Measurements from ENCODE around the gene CYRIA. TPM values are rescaled to one million over a fixed set of nuclear protein-coding genes. Genes with fewer than 3 reads are reported as not detected.

The CYRIA gene
- total and polyA plus RNA-seq, 8 donors = 11.6 to 21.3 (median 15.3) TPM

- H3K4me1 ChIP-seq = peaks cover 34 to 88% of the 10 kb centered on the region in 2 donors
- intact Hi-C loops (cut with DNase I) = no loop called here
- H3K36me3 ChIP-seq = no peaks in the 10 kb centered on the region
- DNase-seq (peak in 1 of 4 donors; percentile 56), ATAC-seq (no peak)
- TF ChIP-seq CTCF (IDR thresholded peaks at IDR 0.05) = no peak
- no peaks in the 10 kb centered on the region for H3K9me3 ChIP-seq
- no peak overlapping the region for H3K4me3 ChIP-seq
- H3K27ac ChIP-seq = no peak overlapping the region
- H3K27me3 ChIP-seq = peaks cover 0 to 4% of the 10 kb centered on the region in 2 donors
These were observed 4.1 kb downstream of the CYRIA start for GRCh38 chr2:16661526-16661925.

- ATAC-seq = no peak
- no peak overlapping the region for H3K27ac ChIP-seq
These were observed 5.1 kb downstream of the CYRIA start for GRCh38 chr2:16660556-16660955.

GRCh38 chr2:16660114-16660513, 5.5 kb downstream of the CYRIA start:
- TF ChIP-seq CTCF (IDR thresholded peaks at IDR 0.05) = no peak
- Histone ChIP-seq H3K4me1 (peaks cover 37 to 92% of the 10 kb centered on the region in 2 donors), H3K36me3 (no peaks in the 10 kb centered on the region), H3K9me3 (no peaks in the 10 kb centered on the region), H3K27ac (no peak overlapping the region), H3K27me3 (no peaks in the 10 kb centered on the region), H3K4me3 (no peak overlapping the region)
- intact Hi-C loops (cut with DNase I) = no loop called here
- DNase-seq (no peak), ATAC-seq (no peak)

More at GRCh38 chr2:16660556-16660955, 5.1 kb downstream of the CYRIA start:
- DNase-seq = no peak
- Histone ChIP-seq H3K36me3 (no peaks in the 10 kb centered on the region), H3K4me3 (no peak overlapping the region), H3K9me3 (no peaks in the 10 kb centered on the region), H3K4me1 (peaks cover 37 to 90% of the 10 kb centered on the region in 2 donors), H3K27me3 (no peaks in the 10 kb centered on the region)
- TF ChIP-seq CTCF (IDR thresholded peaks at IDR 0.05) = no peak
- intact Hi-C loops (cut with DNase I) = no loop called here

- peaks cover 35 to 92% of the 10 kb centered on the region in 2 donors for H3K4me1 ChIP-seq
- H3K27ac ChIP-seq = peak overlapping the region; percentile 58 to 87
- H3K27me3 ChIP-seq = no peaks in the 10 kb centered on the region
- DNase-seq = no peak
- TF ChIP-seq CTCF (IDR thresholded peaks at IDR 0.05) = no peak
- no peak overlapping the region for H3K4me3 ChIP-seq
- no peaks in the 10 kb centered on the region for H3K36me3 ChIP-seq
- ATAC-seq = peak; percentile 6
- intact Hi-C loops (cut with DNase I) = no loop called here
- H3K9me3 ChIP-seq = no peaks in the 10 kb centered on the region
These were observed 7.4 kb downstream of the CYRIA start for GRCh38 chr2:16658076-16658739.

GRCh38 chr2:16657671-16658070, 8.0 kb downstream of the CYRIA start:
- Histone ChIP-seq H3K27ac (peak overlapping the region; percentile 58 to 87), H3K4me3 (no peak overlapping the region), H3K9me3 (no peaks in the 10 kb centered on the region), H3K36me3 (no peaks in the 10 kb centered on the region), H3K4me1 (peaks cover 38 to 92% of the 10 kb centered on the region in 2 donors), H3K27me3 (no peaks in the 10 kb centered on the region)
- DNase-seq (no peak), ATAC-seq (no peak)
- intact Hi-C loops (cut with DNase I) = no loop called here
- TF ChIP-seq CTCF (IDR thresholded peaks at IDR 0.05) = no peak

All from left lung (tissue), 10 donors.